T-helper 1 cell treated with Interleukin-12 subunit alpha and Interleukin-12 subunit beta and Interleukin-4 antibody, amounts not matched to agents 30 ng/mL and 1 ng/mL, for 36 hours (primary cell): Measurements from ENCODE around the gene KSR1. TPM values are rescaled to one million over a fixed set of nuclear protein-coding genes. Genes with fewer than 3 reads are reported as not detected.
"Not testable (repeated sequence)": the region's sequence is repeated elsewhere in the genome, so short reads cannot be mapped to it uniquely, and the experiment has no call there.

Source experiments
- intact Hi-C: fragments of 100-400 bp; cut with micrococcal nuclease; formaldehyde crosslinking; loops from one replicate; pipeline ENCODE4 v1.15.1; 2024
- total RNA-seq: library from RNA; stranded (reverse); gene quantifications from 2 replicates; pipeline ENCODE4 v1.2.3, GENCODE V29; 2022

The KSR1 gene
- total RNA-seq, 1 donor from 2014 or later = 134 TPM

GRCh38 chr17:27644586-27644985 lies 188.3 kb downstream of the KSR1 start:
- intact Hi-C loops = no loop called here

GRCh38 chr17:27645621-27646020 lies 189.4 kb downstream of the KSR1 start:
- intact Hi-C loops = loop anchor here (1.0 kb wide), 1 partner anchor 409 kb away; no protein-coding TSS in a partner anchor

DNA sequence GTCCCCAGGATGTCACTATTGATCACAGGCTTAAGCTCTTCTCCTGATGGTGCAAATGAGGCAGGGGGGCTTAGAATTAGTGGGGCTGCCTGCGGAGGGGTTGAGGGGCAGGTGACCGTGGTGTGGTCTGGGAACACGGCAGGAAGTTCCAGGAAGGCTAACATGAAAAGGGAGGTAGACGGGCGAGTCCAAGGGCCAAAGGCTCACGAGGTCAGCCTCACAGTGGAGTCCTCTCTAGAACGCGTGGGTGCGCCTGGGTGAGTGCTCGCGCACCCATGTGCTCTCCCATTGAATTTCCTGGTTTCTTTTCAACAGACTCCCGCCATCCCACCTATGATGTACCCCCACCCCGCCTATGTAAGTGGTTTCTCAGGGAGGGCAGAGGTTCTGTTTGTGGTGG lies 190.0 kb downstream of the KSR1 start:
- intact Hi-C loops = loop anchor here (1.0 kb wide), 1 partner anchor 410 kb away; no protein-coding TSS in a partner anchor

DNA sequence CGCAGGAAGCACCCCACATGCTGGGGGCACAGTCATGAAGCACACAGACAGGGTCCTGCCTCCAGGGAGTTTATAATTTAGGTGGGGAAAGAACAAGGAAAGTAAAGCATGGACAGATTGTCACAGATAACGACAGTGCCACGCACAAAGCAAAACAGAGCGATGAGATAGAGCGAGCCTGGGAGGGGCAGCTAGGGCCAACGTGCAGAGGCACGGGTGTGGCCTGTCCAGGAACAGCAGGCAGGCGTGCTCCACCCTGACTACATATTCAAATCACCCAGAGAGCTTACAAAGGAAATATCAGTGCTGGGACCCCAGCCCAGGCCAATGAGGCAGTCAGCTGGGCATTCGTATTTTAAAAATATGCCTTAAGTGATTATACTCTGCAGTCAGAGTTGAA lies 191.5 kb downstream of the KSR1 start:
- intact Hi-C loops = no loop called here

GRCh38 chr17:27649111-27649571 lies 192.9 kb downstream of the KSR1 start:
- intact Hi-C loops = not testable (repeated sequence)

GRCh38 chr17:27649929-27650328 lies 193.7 kb downstream of the KSR1 start:
- intact Hi-C loops = loop anchor here (2.0 to 5.0 kb wide), 3 partner anchors 19 to 1012 kb away; partner anchors contain the start of genes KSR1, LGALS9, SDF2 and SUPT6H

DNA sequence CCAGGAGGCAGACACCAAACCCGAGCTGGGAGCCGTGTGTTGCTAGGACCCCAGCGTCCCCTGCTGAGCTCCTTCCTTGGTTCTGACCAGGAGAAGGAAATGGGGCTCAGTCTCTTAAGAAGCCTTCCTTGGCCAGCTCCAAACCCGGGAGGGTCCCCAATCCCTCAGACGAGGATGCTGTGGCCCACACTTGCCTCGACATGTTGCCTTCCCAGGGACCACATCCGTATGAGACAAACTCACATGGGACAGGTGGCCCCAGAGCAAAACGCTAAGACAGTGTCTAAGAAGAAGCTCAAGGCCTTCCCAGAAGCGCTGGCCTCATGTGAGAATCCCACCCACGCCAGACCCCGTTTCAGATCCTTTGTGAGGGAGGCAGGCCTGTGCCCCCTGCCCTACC lies 194.6 kb downstream of the KSR1 start:
- intact Hi-C loops = loop anchor here (1.0 to 5.0 kb wide), 9 partner anchors 20 to 1011 kb away; partner anchors contain the start of genes KSR1, LGALS9, SDF2 and SUPT6H

DNA sequence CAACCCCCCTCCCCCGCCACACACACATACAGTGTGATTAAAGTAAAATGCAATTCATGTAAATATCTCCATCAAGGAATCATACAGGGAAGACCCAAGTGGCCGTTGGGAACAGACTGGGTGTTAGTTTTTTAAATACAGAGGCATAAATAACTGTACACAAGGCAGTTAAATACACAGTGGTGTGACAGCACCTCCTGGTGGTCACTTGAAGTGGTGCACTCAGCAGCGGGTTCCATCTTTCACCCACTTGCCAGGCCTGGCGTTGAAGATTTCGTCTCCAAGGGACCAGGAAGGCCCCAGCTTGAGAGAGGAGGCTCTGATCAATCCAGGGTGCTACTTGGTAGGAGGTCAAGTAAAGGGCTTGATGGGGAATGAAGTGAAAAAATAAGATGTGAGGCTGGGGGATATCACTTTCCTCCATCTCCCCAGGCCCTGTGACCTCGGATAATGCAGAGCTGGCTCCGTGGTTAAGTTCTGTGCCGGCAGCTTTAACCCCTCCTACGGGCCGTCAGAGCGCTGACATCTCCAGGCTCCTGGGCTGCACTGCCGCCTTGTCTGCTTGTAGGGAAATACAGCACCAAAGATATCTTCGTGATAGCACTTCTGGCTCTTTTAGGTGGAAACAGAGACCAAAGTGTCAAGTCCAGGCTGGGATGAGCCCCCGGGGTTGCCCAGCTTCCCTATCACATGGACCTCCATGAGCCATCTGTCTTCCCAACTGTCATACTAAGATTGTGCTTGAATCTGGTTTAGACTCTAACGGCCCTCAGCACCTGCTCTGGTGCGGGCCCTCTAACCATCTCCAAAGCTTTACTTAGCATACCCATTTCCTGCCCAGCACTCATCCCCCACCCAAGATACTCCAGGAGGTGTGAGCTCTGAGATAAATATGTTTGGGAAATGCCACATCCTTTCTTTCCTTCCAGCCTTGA lies 195.4 kb downstream of the KSR1 start:
- intact Hi-C loops = loop anchor here (1.0 to 5.0 kb wide), 9 partner anchors 21 to 1011 kb away; partner anchors contain the start of genes KSR1, LGALS9, SDF2 and SUPT6H

- intact Hi-C loops = loop anchor here (5.0 kb wide), 1 partner anchor 1009 kb away; the partner anchor contains the start of genes SDF2 and SUPT6H
Observed at GRCh38 chr17:27653449-27653971, 197.3 kb downstream of the KSR1 start.

- intact Hi-C loops = loop anchor here (1.0 to 5.0 kb wide), 3 partner anchors 102 to 1008 kb away; partner anchors contain the start of genes SDF2 and SUPT6H
Observed at GRCh38 chr17:27654136-27654535, 197.9 kb downstream of the KSR1 start.

GRCh38 chr17:27654654-27655524 lies 198.6 kb downstream of the KSR1 start:
- intact Hi-C loops = loop anchor here (1.0 to 5.0 kb wide), 3 partner anchors 101 to 1007 kb away; partner anchors contain the start of genes SDF2 and SUPT6H

- intact Hi-C loops = not testable (repeated sequence)
Observed at GRCh38 chr17:27655525-27656111, 199.4 kb downstream of the KSR1 start.

DNA sequence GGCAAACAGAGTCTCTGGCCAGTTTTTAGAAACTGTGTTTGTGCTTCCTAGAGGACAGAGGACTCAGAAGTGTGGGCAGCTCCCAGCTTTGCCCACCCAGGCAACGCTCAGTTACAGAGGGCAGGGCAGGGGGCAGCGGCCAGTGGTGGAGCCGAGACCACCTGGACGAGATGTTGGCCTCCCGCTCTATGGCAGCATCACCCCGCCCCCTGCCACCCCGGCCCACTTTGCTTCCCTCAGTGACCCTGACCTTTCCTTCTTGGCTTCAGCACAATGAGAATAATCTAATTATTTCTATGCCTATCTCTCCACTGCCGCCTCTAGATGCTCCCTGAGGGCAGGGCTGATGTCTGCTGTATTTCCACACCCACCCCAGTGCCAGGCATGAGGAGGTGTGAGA lies 200.4 kb downstream of the KSR1 start:
- intact Hi-C loops = not testable (repeated sequence)

- intact Hi-C loops = no loop called here
Observed at GRCh38 chr17:27657620-27658019, 201.4 kb downstream of the KSR1 start.

DNA sequence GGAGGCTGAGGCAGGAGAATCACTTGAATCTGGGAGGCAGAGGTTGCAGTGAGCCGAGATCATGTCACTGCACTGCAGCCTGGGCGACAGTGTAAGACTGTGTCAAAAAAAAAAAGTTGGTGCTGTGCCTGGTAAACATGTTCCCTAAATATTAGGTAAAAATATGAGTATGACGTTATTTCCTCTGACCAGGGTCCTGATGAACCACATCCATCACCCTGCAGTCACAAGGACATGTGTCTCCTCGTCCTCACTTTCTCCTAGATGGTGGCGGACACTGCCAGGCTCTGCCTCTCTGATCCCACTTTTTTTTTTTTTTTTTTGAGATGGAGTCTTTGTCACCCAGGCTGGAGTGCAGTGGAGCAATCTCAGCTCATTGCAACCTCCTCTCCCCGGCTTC lies 203.4 kb downstream of the KSR1 start:
- intact Hi-C loops = no loop called here

GRCh38 chr17:27660436-27660835 lies 204.2 kb downstream of the KSR1 start:
- intact Hi-C loops = no loop called here

GRCh38 chr17:27663936-27664605 lies 207.8 kb downstream of the KSR1 start:
- intact Hi-C loops = no loop called here

GRCh38 chr17:27664606-27664965 lies 208.3 kb downstream of the KSR1 start:
- intact Hi-C loops = no loop called here

- intact Hi-C loops = no loop called here
Observed at GRCh38 chr17:27665549-27665948, 209.3 kb downstream of the KSR1 start.

GRCh38 chr17:27666270-27666669 lies 210.0 kb downstream of the KSR1 start:
- intact Hi-C loops = not testable (repeated sequence)
